Stimulated activated CD4-positive, alpha-beta T cell treated with anti-CD3 and anti-CD28 coated beads, Interleukin-12 subunit alpha, Interleukin-12 subunit beta, amount 100 ng/mL, for 24 hours (primary cell): ENCODE data around the gene CCDC195.

Experiments
- DNase-seq, 2 experiments: peaks; one replicate each; pipeline ENCODE4 v3.0.0-alpha.2; 2020; ENCODE audit warnings: low read depth in 2 of 2

Gene CCDC195, protein sequence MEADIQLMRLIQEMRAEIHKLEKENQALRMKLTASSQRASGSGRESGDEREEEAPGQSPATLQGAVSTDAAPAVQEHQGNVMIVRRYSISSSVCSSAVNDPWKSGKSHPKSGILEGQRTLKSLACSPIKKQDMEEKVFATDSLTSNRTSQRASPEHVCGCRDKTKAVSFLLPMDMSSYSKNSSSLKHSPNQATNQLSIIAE

GRCh38 chr2:224716201-224716600 lies at the start of gene CCDC195:
Gene CCDC195, minus strand, starts transcription at chr2:224716365. Its CDS starts 0 bp downstream, at chr2:224716365.
- DNase-seq: no peak

GRCh38 chr2:224764565-224765236 lies 48.5 kb upstream of the CCDC195 start:
- no peak for DNase-seq

- no peak for DNase-seq
These were observed 41.9 kb upstream of the CCDC195 start for GRCh38 chr2:224757934-224758548.

- no peak for DNase-seq
These were observed 37.8 kb upstream of the CCDC195 start for GRCh38 chr2:224753743-224754540.

GRCh38 chr2:224751996-224752698 lies 36.0 kb upstream of the CCDC195 start:
- DNase-seq: no peak

DNA sequence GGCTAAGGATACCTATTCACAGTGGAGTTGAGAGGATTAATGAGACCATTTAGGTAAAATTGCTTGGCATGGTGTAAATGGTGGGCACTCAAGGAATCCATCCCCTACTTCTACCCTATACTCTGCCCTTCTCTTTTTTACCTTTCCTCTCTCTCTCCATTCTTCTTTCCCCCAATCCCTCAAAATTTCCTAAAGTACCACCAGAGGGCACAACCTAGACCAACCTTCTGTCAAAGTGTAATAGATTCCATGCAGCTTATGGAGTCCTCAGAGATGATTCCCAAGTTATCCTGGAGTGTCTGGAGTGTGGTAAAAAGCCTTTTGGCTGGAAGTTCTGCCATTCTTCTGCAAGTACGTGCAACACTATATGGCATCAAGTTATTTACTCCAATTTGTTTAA lies 33.0 kb upstream of the CCDC195 start:
- no peak for DNase-seq

- no peak for DNase-seq
These were observed 31.6 kb upstream of the CCDC195 start for GRCh38 chr2:224747765-224748164.

DNA sequence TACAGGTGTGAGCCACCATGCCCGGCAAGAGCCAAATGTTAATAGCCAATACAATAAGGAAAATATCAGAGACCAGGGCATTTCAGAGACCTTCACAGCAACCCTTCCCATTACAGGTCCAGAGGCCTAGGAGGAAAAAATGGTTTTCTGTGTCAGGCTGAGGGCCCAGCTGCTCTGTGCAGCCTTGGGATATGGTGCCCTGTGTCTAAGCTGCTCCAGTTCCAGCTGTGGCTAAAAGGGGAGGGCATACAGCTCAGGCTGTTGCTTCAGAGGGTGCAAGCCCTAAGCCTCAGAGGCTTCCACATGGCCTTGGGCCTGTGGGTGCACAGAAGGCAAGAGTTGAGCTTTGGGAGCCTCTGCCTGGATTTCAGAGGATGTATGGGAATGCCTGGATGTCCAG lies 20.1 kb upstream of the CCDC195 start:
- DNase-seq: no peak

DNA sequence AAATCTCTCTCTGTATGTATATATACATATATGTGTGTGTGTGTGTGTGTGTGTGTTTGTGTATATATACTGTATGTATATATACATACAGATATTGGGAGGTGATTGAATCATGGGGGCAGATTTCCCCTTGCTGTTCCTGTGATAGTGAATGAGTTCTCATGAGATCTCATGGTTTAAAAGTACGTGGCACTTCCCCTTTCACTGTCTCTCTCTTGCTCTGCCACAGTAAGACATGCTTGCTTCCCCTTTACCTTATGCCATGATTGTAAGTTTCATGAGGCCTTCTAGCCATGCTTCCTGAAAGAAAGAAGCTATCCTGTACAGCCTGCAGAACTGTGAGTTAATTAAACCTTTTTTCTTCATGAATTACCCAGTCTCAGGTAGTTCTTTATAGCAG lies 18.8 kb upstream of the CCDC195 start:
- DNase-seq: no peak

GRCh38 chr2:224731665-224732064 lies 15.5 kb upstream of the CCDC195 start:
- no peak for DNase-seq

GRCh38 chr2:224729435-224729834 lies 13.3 kb upstream of the CCDC195 start:
- no peak for DNase-seq

DNA sequence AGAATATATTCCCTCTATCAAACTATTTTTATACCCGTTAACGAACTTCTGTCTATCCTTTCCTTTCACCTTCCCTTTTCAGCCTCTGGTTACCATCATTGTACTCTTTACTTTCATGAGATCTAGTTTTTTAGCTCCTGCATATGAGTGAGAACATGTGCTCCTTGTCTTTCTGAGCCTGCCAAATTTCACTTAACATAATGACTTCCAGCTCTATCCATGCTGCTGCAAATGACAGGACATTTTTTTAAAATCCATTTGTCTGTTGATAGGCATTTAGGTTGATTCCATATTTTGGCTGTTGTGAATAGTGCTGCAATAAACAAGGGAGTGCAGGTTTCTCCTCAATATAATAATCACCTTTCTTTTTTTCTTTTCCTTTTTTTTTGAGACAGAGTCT lies 8.2 kb upstream of the CCDC195 start:
- DNase-seq: no peak

DNA sequence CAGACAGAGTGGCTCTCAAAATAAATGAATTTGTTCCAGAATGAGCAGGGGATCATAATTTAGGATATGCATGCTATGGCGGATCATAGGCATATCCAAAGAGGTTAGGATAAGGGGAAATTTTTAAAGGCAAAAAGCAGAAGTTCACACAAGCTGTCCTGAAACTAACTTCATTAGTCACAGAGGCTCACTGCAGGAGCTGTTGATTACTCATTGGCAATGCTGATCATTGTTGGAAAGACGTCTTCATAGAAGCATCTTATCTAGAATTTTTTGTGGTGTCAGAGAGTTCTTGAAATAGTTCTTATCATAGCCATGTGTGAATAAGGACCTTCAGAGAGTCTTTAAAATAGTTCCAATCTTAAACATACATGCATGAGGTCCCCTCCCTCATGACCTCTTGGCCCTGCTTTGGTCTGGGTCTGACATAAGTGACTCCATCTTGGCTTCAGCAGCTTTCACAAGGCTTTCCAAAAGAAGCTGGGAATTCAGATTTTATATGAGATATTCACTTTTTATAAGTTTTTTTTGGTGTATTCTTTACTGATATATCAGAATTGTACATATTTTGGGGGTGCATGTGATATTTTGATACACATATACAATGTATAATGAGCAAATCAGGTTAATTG lies 7.5 kb upstream of the CCDC195 start:
- DNase-seq: no peak

DNA sequence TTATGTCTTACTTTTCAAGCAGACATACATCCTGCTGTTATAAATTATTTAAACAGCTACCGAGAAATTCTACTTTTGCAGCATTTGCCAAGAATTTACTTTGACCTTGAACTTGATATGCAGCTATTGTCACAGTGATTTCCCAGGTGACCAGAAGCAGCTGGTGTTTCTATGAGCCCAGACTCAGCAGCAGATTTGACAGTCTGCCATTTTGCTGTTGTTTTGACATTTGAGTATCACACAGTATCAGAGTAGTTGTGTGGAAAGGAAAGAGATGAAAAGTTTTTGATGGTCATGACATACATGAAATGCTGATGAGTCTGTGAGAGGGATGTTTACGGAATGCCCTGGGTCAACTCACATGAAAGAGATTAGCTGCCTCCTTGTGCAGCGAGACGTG lies 6.6 kb upstream of the CCDC195 start:
- DNase-seq: no peak

DNA sequence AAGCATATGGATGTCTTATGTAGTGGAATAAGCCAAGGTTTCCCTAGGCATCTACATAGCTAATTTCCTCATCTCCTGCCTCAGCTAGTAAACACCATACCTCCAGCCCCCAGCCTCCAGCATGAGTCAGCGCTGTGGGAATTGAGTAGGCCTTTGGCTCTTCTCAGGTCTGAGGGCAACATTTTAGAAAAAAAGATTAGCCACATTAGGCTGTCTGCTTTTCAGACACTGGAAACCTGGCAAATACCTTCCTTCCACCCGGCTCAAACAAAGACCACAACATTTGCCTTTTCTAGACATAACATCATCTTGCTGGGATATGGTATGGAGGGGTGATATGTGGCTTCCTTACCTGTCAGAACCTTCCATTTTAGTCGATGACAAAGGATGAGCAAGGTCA lies 6.1 kb upstream of the CCDC195 start:
- no peak for DNase-seq

DNA sequence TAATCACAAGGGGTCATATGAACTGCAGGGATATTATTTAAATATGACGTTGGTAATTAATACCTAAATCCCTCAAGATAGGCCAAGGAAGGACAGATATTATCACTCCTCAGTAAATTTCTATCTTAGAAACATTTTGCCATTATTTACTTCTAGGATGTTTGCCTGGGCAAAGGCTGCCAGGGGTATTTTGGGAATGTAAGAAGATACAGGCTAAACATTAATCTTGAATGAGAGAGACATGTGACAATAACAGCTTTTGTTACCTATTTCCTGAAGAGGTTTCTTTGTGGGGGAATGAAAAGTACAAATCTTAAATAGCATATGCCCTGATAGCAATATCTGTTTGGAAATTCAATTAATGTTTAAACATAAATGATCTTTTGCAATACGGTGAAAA lies 756 bp upstream of the CCDC195 start:
- DNase-seq: no peak

DNA sequence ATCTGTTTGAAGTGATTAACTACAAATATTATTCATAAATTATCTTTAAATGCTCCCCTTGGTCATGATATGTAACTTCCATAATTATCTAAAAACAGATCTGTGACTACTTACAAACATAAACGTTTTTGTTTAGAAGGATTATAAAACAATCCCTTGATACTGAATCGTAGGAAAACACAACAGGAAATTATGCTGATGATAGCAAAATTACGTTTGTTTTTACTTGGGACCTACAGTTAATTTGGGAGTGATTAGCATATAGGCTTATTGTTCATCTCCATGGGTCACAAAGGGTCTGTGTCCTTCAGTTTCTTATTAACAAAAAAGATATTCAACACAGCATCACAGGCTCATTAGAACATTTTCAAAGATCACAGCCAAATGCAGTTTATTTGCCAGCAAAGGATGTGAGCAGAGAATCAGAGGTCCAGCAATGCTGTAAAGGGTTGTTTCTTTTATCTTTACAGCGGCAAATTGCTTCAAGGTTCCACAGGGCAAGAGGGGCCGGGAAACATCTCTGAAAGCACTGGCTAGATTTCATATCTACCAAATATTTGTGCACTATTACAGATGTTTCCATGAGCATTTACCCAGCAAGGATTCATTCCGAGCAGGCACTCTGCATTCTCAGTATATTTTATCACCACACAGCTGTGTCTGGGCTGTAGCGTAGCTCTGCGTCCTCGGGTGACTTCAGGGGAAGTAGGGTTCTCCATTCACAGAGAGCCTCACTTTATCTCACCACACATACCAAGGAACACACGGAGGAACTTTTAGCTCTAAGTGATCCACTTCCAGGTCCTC lies 4.1 kb downstream of the CCDC195 start:
- DNase-seq: no peak

DNA sequence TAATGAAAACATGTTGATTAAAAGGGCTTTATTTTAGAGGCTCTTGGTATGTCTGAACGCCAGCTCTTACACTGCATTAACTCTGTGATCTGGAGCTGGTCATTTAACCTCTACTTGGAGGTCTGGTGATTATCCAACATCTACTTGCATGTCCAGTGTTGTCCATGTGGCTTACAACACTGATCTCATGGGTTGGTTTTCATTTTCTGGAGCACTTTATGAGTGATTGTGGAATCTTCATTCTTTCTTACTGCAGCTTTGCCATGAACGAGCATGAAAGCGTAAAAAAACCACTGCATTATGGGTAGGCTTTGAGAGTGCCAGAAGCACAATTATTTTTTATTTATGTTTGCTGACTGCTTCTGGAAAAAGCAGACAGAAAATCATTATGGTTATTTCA lies 4.8 kb downstream of the CCDC195 start:
- no peak for DNase-seq

DNA sequence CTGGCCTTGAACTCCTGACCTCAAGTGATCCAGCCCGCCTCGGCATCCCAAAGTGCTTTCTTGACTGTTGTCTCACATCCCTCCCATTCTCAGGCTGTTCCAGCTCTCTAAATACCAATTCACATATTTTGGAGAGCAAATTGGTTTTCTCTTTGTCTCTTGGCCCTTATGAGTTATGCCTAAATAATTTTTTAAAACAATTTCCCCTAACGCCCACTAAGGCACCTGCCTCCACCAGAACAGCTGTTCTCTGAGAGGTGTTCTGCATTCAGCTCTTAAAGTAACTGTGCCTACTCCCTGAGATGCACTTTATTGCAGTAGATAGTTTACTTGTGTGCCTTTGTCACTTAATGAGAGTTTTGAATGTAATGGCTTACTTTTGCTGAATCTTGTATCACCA lies 6.9 kb downstream of the CCDC195 start:
- DNase-seq: no peak

DNA sequence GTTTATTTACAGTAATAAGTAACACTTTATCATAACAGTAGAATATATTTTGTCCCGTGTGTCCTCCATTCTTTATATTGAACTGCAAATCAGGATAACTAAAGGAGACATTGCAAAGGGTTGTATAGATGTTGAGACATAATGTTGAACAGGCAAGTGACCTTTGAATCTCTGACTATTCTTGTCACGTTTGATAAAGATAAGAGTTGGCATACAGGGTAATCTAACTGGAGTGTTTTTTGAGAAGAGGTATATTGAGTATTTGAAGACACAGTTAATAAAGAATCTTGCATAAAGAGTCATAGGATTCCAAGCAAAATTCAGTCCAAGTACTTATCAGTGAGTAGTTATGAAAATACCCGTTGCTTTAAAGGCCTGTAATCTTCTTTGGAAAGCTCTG lies 21.7 kb downstream of the CCDC195 start:
- DNase-seq: no peak

GRCh38 chr2:224691563-224691962 lies 24.6 kb downstream of the CCDC195 start:
- DNase-seq: no peak
